ENCODE measurements around the gene POC1B. TPM values are rescaled to one million over a fixed set of nuclear protein-coding genes. Genes with fewer than 3 reads are reported as not detected.

The POC1B gene
- total RNA-seq, result 10 to 100 TPM; 10.9 to 32.6 TPM

GRCh38 chr12:89525824-89526770 is at the start of gene POC1B:
POC1B (minus strand) TSS chr12:89526047; CDS start chr12:89525895, 152 bp downstream.
- peak; percentile 68 to 80 (median 70) for DNase-seq
- 0 to 1% methylated on average over 30 to 32 of the region's 39 CpGs for WGBS, 2 donors
- TF ChIP-seq POLR2A (IDR thresholded peaks at IDR 0.05), result peak; percentile 30 to 75 (median 70)
- TF ChIP-seq CTCF (IDR thresholded peaks at IDR 0.05), result peak in 1 of 7 experiments; percentile 3
- Histone ChIP-seq H3K9me3 (no peaks in the 10 kb centered on the region), H3K27me3 (no peaks in the 10 kb centered on the region), H3K27ac (peak within 1 kb of the TSS; percentile 47 to 94 (median 88)), H3K4me1 (peaks cover 35% of the 10 kb centered on the region), H3K36me3 (replicated peaks in 1 of 2; ENCODE audit: insufficient read depth in 1 of 2, low read depth in 2 of 2) (no peaks in the 10 kb centered on the region), H3K4me3 (peak within 1 kb of the TSS; percentile 80 to 99)
- intact Hi-C loops (cut with DNase I), result loop anchor here (10.0 kb wide), 1 partner anchor 501 kb away; no protein-coding TSS in a partner anchor
- ATAC-seq, result peak; percentile 69

- Histone ChIP-seq H3K27me3 (no peaks in the 10 kb centered on the region), H3K4me3 (no peak overlapping the region), H3K9me3 (no peaks in the 10 kb centered on the region), H3K27ac (no peak overlapping the region), H3K36me3 (replicated peaks in 1 of 2; ENCODE audit: insufficient read depth in 1 of 2, low read depth in 2 of 2) (no peaks in the 10 kb centered on the region), H3K4me1 (no peaks in the 10 kb centered on the region)
- intact Hi-C loops (cut with DNase I), result no loop called here
- no peak for ATAC-seq
- 38 to 41% methylated on average over 1 of the region's 1 CpG for WGBS, 2 donors
- no peak for DNase-seq
- TF ChIP-seq CTCF (IDR thresholded peaks at IDR 0.05), result no peak
- TF ChIP-seq POLR2A (IDR thresholded peaks at IDR 0.05), result no peak
Observed at GRCh38 chr12:89575374-89575773, 49.5 kb upstream of the POC1B start.

DNA sequence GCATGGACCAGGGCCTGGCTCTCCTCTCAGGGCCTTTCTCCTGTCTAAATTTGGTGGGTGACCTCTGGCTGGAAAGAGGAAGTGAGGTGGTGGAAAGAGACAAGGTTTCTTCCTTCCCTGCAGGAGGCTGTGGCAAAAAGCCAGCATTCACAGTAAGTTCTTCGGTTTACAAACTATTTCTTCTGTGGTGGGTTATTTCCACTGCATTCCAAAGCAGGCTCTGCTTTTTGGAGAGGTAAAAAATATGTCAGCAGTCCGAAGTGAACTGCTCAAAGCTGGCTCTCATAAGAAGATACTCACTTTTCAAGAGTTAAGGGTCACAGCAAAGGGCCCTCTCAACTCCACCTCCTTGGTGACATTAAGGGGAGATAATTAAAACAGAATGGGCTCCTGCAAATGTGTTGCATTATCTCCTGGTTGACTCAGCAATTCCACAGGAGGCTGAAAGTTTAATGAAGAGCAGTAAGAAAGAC is 48.9 kb upstream of the POC1B start:
- Histone ChIP-seq H3K27ac (no peak overlapping the region), H3K9me3 (no peaks in the 10 kb centered on the region), H3K36me3 (replicated peaks in 1 of 2; ENCODE audit: insufficient read depth in 1 of 2, low read depth in 2 of 2) (no peaks in the 10 kb centered on the region), H3K4me1 (no peaks in the 10 kb centered on the region), H3K4me3 (no peak overlapping the region), H3K27me3 (no peaks in the 10 kb centered on the region)
- TF ChIP-seq CTCF (IDR thresholded peaks at IDR 0.05), result no peak
- no peak for TF ChIP-seq POLR2A (IDR thresholded peaks at IDR 0.05)
- DNase-seq, result peak in 2 of 4 donors; percentile 3 to 17
- intact Hi-C loops (cut with DNase I), result no loop called here
- ATAC-seq, result no peak
- WGBS, 2 donors, result 40 to 54% methylated on average over 2 of the region's 2 CpGs

- TF ChIP-seq CTCF (IDR thresholded peaks at IDR 0.05), result no peak
- TF ChIP-seq POLR2A (IDR thresholded peaks at IDR 0.05), result no peak
- 76 to 82% methylated on average over 5 of the region's 5 CpGs for WGBS, 2 donors
Observed at GRCh38 chr12:89573051-89573810, 47.4 kb upstream of the POC1B start.

More at GRCh38 chr12:89573051-89573810, 47.4 kb upstream of the POC1B start:
- ATAC-seq, result no peak
- no peaks in the 10 kb centered on the region for H3K9me3 ChIP-seq
- intact Hi-C loops (cut with DNase I), result no loop called here
- no peaks in the 10 kb centered on the region for H3K27me3 ChIP-seq
- no peak for DNase-seq
- no peak overlapping the region for H3K27ac ChIP-seq
- no peaks in the 10 kb centered on the region for H3K4me1 ChIP-seq
- H3K36me3 ChIP-seq (replicated peaks in 1 of 2; ENCODE audit: insufficient read depth in 1 of 2, low read depth in 2 of 2), result no peaks in the 10 kb centered on the region
- H3K4me3 ChIP-seq, result no peak overlapping the region

Measured in body of pancreas (tissue), 4 donors.